NCI-H2107 treated with DMSO at 0.1 percent for 48 hours (cell line): ENCODE results near the gene SPIRE1.
"Not testable (repeated sequence)": the region's sequence is repeated elsewhere in the genome, so short reads cannot be mapped to it uniquely, and the experiment has no call there.

Source experiments
- DNase-seq: peaks from one replicate; lab custom pipeline; 2025; ENCODE audit not compliant: unreplicated experiment; lab: John Stamatoyannopoulos, UW

Gene SPIRE1

GRCh38 chr18:12556946-12557806 is 100.7 kb downstream of the SPIRE1 start:
- DNase-seq, result no peak

DNA sequence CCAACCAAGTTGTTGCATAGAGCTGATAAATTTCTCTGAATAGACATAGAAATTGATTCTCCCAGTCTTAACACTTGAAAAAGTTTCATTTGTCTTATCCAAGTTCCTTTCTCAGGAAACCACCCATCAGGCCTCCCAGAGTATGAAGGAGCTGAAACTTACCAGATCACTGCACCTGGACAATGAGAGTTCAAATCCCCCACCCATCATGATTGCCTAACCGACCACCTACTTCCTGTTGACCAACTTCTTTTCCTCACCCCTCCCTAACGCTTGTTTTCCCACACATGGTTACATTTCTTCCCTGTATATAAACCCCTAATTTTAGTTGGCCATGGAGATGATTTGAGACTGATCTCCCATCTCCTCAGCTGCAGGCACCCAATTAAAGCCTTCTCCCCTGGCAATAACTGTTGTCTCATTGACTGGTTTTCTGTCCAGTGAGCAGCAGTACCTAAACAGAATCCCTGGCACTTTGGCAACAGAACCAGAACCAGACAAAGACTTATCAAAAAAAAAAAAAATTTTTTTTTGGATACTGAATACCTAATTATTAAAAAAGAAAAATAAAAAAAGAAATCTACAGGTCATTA is 103.0 kb downstream of the SPIRE1 start:
- DNase-seq, result no peak

DNA sequence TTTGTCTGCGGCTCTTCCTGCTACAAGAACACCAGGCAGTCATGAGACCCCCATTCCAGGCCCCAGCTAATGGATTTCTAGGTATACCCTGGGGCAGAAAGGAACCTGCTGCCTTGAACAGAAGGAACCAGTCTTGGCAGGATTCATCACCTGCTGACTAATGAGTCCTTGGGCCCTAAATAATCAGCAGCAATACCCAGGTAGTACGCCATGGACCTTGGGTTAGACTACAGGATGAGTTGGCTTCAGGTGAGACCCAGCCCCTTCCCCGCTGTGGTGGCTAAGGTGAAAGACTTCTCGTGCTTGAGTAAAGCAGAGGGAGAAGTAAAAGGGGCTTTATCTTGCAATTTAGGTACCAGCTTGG is 105.0 kb downstream of the SPIRE1 start:
- no peak for DNase-seq

DNA sequence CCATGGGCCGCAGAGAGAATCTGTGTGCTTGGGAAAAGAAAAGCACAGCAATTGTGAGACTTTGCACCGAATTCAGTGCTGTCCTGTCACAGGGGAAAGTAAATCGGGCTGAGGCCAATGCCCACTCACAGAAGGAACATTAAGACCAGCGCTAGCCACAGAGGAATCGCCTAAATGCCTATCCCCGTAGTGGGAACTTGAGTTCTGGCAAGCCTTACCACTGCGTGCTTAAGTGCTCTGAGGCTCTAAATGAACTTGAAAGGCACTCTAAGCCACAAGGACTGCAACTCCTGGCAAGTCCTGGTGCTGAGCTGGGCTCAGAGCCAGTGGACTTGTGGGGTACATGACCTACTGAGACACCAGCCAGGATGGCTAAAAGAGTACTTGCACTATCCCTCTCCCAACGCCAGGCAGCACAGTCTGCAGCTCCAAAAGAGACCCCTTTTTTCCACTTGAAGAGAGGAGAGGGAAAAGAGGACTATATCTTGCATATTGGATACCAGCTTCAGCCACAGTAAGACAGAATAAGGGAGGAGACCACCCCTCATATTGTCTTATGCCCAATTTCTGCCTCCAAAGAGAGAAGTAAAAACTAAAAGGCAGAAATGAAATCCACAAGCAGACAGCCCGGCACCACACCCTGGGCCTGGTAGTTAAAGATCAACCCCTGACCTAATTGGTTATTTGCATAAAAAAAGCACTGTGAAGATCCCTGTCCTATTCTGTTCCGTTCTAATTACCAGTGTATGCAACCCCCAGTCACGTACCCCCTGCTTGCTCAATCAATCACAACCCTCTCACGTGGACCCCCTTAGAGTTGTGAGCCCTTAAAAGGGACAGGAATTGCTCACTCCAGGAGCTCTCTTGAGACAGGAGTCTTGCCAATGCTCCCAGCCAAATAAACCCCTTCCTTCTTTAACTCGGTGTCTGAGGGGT is 105.7 kb downstream of the SPIRE1 start:
- DNase-seq, result not testable (repeated sequence)

DNA sequence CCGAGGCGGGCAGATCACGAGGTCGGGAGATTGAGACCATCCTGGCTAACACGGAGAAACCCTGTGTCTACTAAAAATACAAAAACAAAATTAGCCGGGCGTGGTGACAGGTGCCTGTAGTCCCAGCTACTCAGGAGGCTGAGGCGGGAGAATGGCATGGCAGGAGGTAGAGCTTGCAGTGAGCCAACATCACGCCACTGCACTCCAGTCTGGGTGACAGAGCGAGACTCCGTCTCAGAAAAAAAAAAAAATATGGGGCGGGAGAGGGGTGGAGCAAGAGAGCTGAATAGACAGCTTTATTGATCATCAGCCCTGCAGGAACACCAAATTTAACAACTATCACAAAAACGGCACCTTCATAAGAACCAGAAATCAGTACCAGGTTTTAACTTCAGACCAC is 106.4 kb downstream of the SPIRE1 start:
- not testable (repeated sequence) for DNase-seq

GRCh38 chr18:12543697-12544096 is 114.2 kb downstream of the SPIRE1 start:
- no peak for DNase-seq

DNA sequence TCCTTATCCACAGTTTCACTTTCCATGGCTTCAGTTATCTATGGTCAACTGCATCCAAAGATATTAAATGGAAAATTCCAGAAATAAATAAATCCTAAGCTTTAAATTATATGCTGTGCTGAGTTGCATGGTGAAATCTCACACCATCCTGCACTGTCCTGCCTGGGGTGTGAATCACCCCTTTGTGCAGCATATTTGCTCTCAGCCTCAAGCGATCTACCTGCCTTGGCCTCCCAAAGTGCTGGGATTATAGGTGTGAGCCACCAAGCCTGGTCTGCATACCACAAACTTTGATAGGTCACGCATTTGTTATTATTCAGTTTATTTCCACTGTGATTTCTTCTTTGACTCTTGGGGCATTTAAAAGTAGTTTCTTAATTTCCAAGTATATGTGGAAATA is 117.2 kb downstream of the SPIRE1 start:
- DNase-seq, result no peak

DNA sequence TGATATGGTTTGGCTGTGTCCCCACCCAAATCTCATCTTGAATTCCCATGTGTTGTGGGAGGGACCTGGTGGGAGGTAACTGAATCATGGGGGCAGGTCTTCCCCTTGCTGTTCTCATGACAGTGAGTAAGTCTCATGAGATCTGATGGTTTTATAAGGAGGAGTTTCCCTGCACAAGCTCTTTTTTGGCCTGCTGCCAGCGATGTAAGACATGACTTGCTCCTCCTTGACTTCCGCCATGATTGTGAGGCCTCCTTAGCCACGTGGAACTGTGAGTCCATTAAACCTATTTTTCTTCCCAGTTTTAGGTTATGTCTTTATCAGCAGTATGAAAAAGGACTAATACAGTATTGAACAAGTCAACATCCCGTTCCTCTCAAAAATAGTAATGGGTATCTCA is 118.7 kb downstream of the SPIRE1 start:
- not testable (repeated sequence) for DNase-seq

DNA sequence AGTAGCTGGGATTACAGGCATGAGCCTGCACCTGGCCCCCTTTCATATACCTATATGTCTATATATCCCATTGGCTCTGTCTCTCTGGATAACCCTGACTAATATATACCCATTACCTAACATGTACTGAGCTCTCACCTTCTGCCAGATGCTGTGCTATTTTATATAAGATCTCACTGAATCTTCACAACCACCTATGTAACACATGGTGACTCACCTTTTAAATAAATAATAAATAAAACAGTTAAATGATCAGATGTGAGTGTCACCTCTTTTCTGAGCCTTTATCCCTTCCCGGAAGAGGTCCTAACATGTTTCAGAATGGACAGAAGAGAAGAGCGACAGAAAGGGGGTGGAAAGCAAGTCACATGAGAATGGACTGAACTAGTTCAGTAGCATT is 123.1 kb downstream of the SPIRE1 start:
- no peak for DNase-seq

GRCh38 chr18:12532661-12533060 is 125.2 kb downstream of the SPIRE1 start:
- no peak for DNase-seq

- peak; percentile 4 for DNase-seq
These were observed 126.2 kb downstream of the SPIRE1 start for GRCh38 chr18:12531749-12532148.

DNA sequence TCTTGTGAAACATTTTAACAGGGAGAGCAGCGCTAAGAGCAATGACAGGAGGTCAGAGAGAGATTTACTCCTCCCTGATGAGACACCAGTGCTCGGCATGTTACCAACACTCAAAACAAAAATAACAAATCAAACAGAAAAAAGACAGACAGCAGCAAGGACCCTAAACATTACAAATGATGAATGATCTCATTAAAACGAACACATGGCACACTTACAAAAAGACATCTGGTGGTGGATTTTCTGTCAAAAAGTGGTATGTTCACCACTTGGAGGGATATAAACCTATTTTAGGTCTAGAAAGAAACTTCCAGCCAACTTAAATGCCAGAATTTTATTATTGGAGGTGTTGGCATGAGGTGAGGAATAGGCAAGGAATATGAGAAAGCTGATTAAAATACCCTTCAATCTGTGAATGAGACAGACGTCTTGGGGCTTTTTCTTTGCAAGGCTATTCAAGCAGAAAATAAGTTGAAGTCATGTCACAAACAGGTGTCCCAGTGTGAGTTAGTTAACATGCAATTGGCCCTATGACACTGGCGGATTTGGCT is 137.4 kb downstream of the SPIRE1 start:
- no peak for DNase-seq

- DNase-seq, result no peak
These were observed 138.9 kb downstream of the SPIRE1 start for GRCh38 chr18:12518832-12519531.

- no peak for DNase-seq
These were observed 139.6 kb downstream of the SPIRE1 start for GRCh38 chr18:12518326-12518725.

- DNase-seq, result no peak
These were observed 140.6 kb downstream of the SPIRE1 start for GRCh38 chr18:12517142-12517825.

- no peak for DNase-seq
These were observed 141.8 kb downstream of the SPIRE1 start for GRCh38 chr18:12516049-12516630.

GRCh38 chr18:12515550-12515949 is 142.4 kb downstream of the SPIRE1 start:
- no peak for DNase-seq

DNA sequence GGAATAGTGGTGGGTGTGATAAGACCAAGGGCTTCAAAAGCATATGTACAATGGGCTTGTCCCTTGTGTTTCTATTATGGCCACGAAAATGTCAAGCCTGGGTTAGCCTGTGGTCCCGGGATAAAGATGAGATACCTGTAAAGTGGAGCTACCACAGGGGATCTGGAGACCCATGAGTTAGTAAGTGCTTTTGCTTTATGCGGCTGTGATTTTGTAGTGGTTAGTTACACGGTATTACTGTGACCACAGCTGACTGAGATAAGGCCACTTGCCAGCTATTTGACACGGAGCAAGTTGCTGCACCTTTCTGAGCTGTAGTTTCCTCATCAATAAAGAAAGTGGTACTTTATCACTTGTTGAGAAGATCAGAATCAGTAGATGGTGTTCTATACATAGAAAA is 150.9 kb downstream of the SPIRE1 start:
- DNase-seq, result no peak

DNA sequence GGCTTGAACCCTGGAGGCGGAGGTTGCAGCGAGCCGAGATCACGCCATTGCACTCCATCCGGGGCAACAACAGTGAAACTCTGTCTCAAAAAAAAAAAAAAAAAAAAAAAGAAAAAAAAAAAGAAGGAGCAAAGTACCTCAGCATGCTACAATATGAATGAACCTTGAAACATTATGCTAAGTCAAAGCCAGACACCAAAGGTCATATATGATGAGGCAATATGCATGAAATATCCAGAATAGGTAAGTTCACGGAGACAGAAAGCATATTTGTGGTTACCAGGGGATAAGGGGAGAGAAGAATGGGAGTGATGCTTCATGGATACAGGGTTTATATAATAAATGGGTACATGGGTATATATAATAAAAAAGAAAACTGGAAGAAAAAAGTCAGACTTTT is 156.9 kb downstream of the SPIRE1 start:
- no peak for DNase-seq

- no peak for DNase-seq
These were observed 160.1 kb downstream of the SPIRE1 start for GRCh38 chr18:12497839-12498238.
